SK-N-SH treated with all-trans-retinoic acid at 6 μM for 48 hours (cell line): ENCODE measurements around the gene IFT57.

ENCODE experiments used
- ARNTL ChIP-seq: fragments of 450-650 bp; formaldehyde crosslinking; IDR thresholded peaks from 2 replicates; pipeline ENCODE4 v1.5.0; 2020; ENCODE audit warnings: low read depth, mild to moderate bottlenecking, moderate library complexity, borderline replicate concordance
- CREB5 ChIP-seq: fragments of 250-450 bp; sonication (Bioruptor Pico); IDR thresholded peaks from 2 replicates; pipeline ENCODE4 v1.5.1; 2020; ENCODE audit warnings: low read depth, mild to moderate bottlenecking, moderate library complexity
- OSR1 ChIP-seq: fragments of 250-450 bp; sonication (Bioruptor Pico); IDR thresholded peaks from 2 replicates; pipeline ENCODE4 v1.8.0; 2022; ENCODE audit warnings: moderate library complexity, mild to moderate bottlenecking, inconsistent platforms
- SNAI2 ChIP-seq: fragments of 250-450 bp; sonication (Bioruptor Pico); IDR thresholded peaks from 2 replicates; pipeline ENCODE4 v1.5.0; 2020; ENCODE audit warnings: mild to moderate bottlenecking, moderate library complexity
- TCF4 ChIP-seq: fragments of 250-450 bp; sonication (Bioruptor Pico); IDR thresholded peaks from 2 replicates; pipeline ENCODE4 v1.8.0; 2021; ENCODE audit warnings: mild to moderate bottlenecking, moderate library complexity, borderline replicate concordance
- TOX ChIP-seq: fragments of 250-450 bp; sonication (Bioruptor Pico); IDR thresholded peaks from 2 replicates; pipeline ENCODE4 v1.8.0; 2021; ENCODE audit warnings: mild to moderate bottlenecking, moderate library complexity, borderline replicate concordance
- ZNF565 ChIP-seq: fragments of 450-650 bp; formaldehyde crosslinking; conservative IDR thresholded peaks from 2 replicates; pipeline ENCODE4 v1.5.0; 2020; ENCODE audit warnings: low read depth, mild to moderate bottlenecking, moderate library complexity
- ZNF70 ChIP-seq: fragments of 450-650 bp; formaldehyde crosslinking; IDR thresholded peaks from 2 replicates; pipeline ENCODE4 v1.5.0; 2020; ENCODE audit warnings: mild to moderate bottlenecking, moderate library complexity
- TF ChIP-seq, protein P1 (sequence below): fragments of 250-450 bp; sonication (Bioruptor Pico); IDR thresholded peaks from 2 replicates; pipeline ENCODE4 v1.8.0; 2020; ENCODE audit warnings: mild to moderate bottlenecking, moderate library complexity, borderline replicate concordance
- TF ChIP-seq, protein P2 (sequence below): fragments of 250-450 bp; sonication (Bioruptor Pico); IDR thresholded peaks from 2 replicates; pipeline ENCODE4 v1.5.1; 2021; ENCODE audit warnings: mild to moderate bottlenecking, moderate library complexity

DNA sequence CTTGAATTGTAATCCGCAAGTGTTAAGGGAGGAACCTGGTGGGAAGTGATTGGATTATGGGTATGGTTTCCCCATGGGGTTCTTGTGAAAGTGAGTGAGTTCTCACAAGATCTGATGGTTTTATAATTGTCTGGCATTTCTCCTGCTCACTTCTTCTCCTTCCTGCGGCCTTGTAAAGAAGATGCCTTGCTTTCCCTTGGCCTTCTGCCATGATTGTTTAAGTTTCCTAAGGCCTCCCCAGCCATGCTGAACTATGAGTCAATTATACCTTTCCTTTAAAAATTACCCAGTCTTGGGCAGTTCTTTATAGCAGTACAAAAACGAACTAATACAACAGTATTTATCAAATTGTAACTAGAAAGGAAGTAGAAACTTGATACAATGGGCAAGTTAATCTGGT, 31.9 kb downstream of the IFT57 start:
- TF ChIP-seq, protein P1, sequence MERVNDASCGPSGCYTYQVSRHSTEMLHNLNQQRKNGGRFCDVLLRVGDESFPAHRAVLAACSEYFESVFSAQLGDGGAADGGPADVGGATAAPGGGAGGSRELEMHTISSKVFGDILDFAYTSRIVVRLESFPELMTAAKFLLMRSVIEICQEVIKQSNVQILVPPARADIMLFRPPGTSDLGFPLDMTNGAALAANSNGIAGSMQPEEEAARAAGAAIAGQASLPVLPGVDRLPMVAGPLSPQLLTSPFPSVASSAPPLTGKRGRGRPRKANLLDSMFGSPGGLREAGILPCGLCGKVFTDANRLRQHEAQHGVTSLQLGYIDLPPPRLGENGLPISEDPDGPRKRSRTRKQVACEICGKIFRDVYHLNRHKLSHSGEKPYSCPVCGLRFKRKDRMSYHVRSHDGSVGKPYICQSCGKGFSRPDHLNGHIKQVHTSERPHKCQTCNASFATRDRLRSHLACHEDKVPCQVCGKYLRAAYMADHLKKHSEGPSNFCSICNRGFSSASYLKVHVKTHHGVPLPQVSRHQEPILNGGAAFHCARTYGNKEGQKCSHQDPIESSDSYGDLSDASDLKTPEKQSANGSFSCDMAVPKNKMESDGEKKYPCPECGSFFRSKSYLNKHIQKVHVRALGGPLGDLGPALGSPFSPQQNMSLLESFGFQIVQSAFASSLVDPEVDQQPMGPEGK (CRISPR knock-in tag), result no peak
- TF ChIP-seq ARNTL (CRISPR knock-in tag) (no peak), TOX (CRISPR knock-in tag) (no peak), CREB5 (CRISPR knock-in tag) (no peak), ZNF565 (CRISPR knock-in tag) (no peak), TCF4 (CRISPR knock-in tag) (no peak), OSR1 (CRISPR knock-in tag) (no peak), ZNF70 (CRISPR knock-in tag) (no peak), SNAI2 (CRISPR knock-in tag) (no peak)
- TF ChIP-seq, protein P2, sequence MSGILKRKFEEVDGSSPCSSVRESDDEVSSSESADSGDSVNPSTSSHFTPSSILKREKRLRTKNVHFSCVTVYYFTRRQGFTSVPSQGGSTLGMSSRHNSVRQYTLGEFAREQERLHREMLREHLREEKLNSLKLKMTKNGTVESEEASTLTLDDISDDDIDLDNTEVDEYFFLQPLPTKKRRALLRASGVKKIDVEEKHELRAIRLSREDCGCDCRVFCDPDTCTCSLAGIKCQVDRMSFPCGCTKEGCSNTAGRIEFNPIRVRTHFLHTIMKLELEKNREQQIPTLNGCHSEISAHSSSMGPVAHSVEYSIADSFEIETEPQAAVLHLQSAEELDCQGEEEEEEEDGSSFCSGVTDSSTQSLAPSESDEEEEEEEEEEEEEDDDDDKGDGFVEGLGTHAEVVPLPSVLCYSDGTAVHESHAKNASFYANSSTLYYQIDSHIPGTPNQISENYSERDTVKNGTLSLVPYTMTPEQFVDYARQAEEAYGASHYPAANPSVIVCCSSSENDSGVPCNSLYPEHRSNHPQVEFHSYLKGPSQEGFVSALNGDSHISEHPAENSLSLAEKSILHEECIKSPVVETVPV (CRISPR knock-in tag), result no peak
